Ovary (tissue), 3 donors: ENCODE measurements around the gene GABBR2.
"Not testable (repeated sequence)": the region's sequence is repeated elsewhere in the genome, so short reads cannot be mapped to it uniquely, and the experiment has no call there.

Source experiments
- CTCF ChIP-seq, 3 donors: fragments of 450-650 bp in 2 of 3; fragments of 200-600 bp in 1 of 3; IDR thresholded peaks; one replicate each; pipeline versions ENCODE4 v1.5.1 to v1.8.0; 2016 to 2022; ENCODE audit warnings: antibody characterized with exemption in 3 of 3, mild to moderate bottlenecking in 1 of 3
- EP300 ChIP-seq: sonication (generic); formaldehyde crosslinking; IDR thresholded peaks from one replicate; pipeline ENCODE4 v1.6.1; 2017; ENCODE audit warnings: antibody characterized with exemption
- POLR2A ChIP-seq: fragments of 450-650 bp; IDR thresholded peaks from one replicate; pipeline ENCODE4 v1.6.1; 2017; ENCODE audit warnings: antibody characterized with exemption, mild to moderate bottlenecking, moderate library complexity
- donor health status: DM: no; HTN: no; CAD: no.

GRCh38 chr9:98501259-98501658 is 207.5 kb downstream of the GABBR2 start:
- TF ChIP-seq CTCF (IDR thresholded peaks at IDR 0.05); EP300; POLR2A: not testable (repeated sequence)
